IPS-15b (cell line): Measurements from ENCODE around the gene URGCP.
A peak's percentile ranks its signal among the peaks of the same experiment; 100 is the strongest.
"Not testable (repeated sequence)": the region's sequence is repeated elsewhere in the genome, so short reads cannot be mapped to it uniquely, and the experiment has no call there.

Source experiments
- H3K27me3 ChIP-seq: one replicate; pipeline ENCODE4 v1.6.1; 2013; ENCODE audit warnings: low read length; ENCODE audit not compliant: control insufficient read depth, insufficient read depth
- H3K36me3 ChIP-seq: one replicate; pipeline ENCODE4 v1.6.1; 2013; ENCODE audit warnings: low read length; ENCODE audit not compliant: control insufficient read depth, insufficient read depth
- H3K4me1 ChIP-seq: one replicate; pipeline ENCODE4 v1.6.1; 2013; ENCODE audit warnings: mild to moderate bottlenecking, low read length; ENCODE audit not compliant: control insufficient read depth, insufficient read depth
- H3K4me3 ChIP-seq: one replicate; pipeline ENCODE4 v1.5.1; 2013; ENCODE audit warnings: low read depth, low read length
- H3K9ac ChIP-seq: one replicate; pipeline ENCODE4 v1.6.1; 2013; ENCODE audit warnings: low read depth, mild to moderate bottlenecking, low read length
- H3K9me3 ChIP-seq: one replicate; pipeline ENCODE4 v1.6.1; 2013; ENCODE audit warnings: mild to moderate bottlenecking, low read length; ENCODE audit not compliant: control insufficient read depth, insufficient read depth

Gene URGCP

GRCh38 chr7:43905956-43906330 is 453 bp downstream of the URGCP start:
- Histone ChIP-seq H3K36me3 (no peaks in the 10 kb centered on the region), H3K27me3 (peaks cover 2% of the 10 kb centered on the region), H3K4me3 (peak overlapping the region; percentile 64), H3K9me3 (no peaks in the 10 kb centered on the region), H3K4me1 (peaks cover 16% of the 10 kb centered on the region), H3K9ac (no peak overlapping the region)

- peaks cover 2% of the 10 kb centered on the region for H3K27me3 ChIP-seq
- peaks cover 16% of the 10 kb centered on the region for H3K4me1 ChIP-seq
- no peaks in the 10 kb centered on the region for H3K9me3 ChIP-seq
- H3K36me3 ChIP-seq: no peaks in the 10 kb centered on the region
- peak overlapping the region; percentile 64 for H3K4me3 ChIP-seq
- H3K9ac ChIP-seq: no peak overlapping the region
These were observed 1.0 kb downstream of the URGCP start for GRCh38 chr7:43905209-43905946.

GRCh38 chr7:43904533-43905208 is 1.7 kb downstream of the URGCP start:
- no peaks in the 10 kb centered on the region for H3K9me3 ChIP-seq
- H3K27me3 ChIP-seq: peaks cover 2% of the 10 kb centered on the region
- no peaks in the 10 kb centered on the region for H3K36me3 ChIP-seq
- peaks cover 16% of the 10 kb centered on the region for H3K4me1 ChIP-seq
- H3K9ac ChIP-seq: no peak overlapping the region
- H3K4me3 ChIP-seq: peak overlapping the region; percentile 64

- H3K36me3 ChIP-seq: no peaks in the 10 kb centered on the region
- H3K4me1 ChIP-seq: peaks cover 16% of the 10 kb centered on the region
- H3K9me3 ChIP-seq: no peaks in the 10 kb centered on the region
- H3K4me3 ChIP-seq: no peak overlapping the region
- H3K9ac ChIP-seq: no peak overlapping the region
- H3K27me3 ChIP-seq: no peaks in the 10 kb centered on the region
These were observed 3.8 kb downstream of the URGCP start for GRCh38 chr7:43902542-43903054.

- H3K27me3 ChIP-seq, H3K4me1 ChIP-seq, H3K9me3 ChIP-seq, H3K36me3 ChIP-seq, H3K9ac ChIP-seq, H3K4me3 ChIP-seq: not testable (repeated sequence)
These were observed 7.8 kb downstream of the URGCP start for GRCh38 chr7:43898571-43898970.

GRCh38 chr7:43895847-43896415 is 10.5 kb downstream of the URGCP start:
- Histone ChIP-seq H3K36me3 (no peaks in the 10 kb centered on the region), H3K9ac (no peak overlapping the region), H3K27me3 (no peaks in the 10 kb centered on the region), H3K9me3 (no peaks in the 10 kb centered on the region), H3K4me1 (no peaks in the 10 kb centered on the region), H3K4me3 (no peak overlapping the region)

- Histone ChIP-seq H3K36me3 (no peaks in the 10 kb centered on the region), H3K9ac (no peak overlapping the region)
These were observed 15.1 kb downstream of the URGCP start for GRCh38 chr7:43891069-43891955.

GRCh38 chr7:43890468-43890867 is 15.9 kb downstream of the URGCP start:
- H3K9me3 ChIP-seq: no peaks in the 10 kb centered on the region
- H3K9ac ChIP-seq: no peak overlapping the region
- H3K4me1 ChIP-seq: no peaks in the 10 kb centered on the region
- no peaks in the 10 kb centered on the region for H3K27me3 ChIP-seq
- H3K4me3 ChIP-seq: no peak overlapping the region
- no peaks in the 10 kb centered on the region for H3K36me3 ChIP-seq

More at GRCh38 chr7:43891069-43891955, 15.1 kb downstream of the URGCP start:
- Histone ChIP-seq H3K9me3 (no peaks in the 10 kb centered on the region), H3K4me3 (no peak overlapping the region), H3K27me3 (no peaks in the 10 kb centered on the region), H3K4me1 (no peaks in the 10 kb centered on the region)

GRCh38 chr7:43888993-43889945 is 17.1 kb downstream of the URGCP start:
- no peak overlapping the region for H3K4me3 ChIP-seq
- no peak overlapping the region for H3K9ac ChIP-seq
- no peaks in the 10 kb centered on the region for H3K27me3 ChIP-seq
- no peaks in the 10 kb centered on the region for H3K9me3 ChIP-seq
- peaks cover 2% of the 10 kb centered on the region for H3K36me3 ChIP-seq
- H3K4me1 ChIP-seq: no peaks in the 10 kb centered on the region

GRCh38 chr7:43884617-43885016 is 21.8 kb downstream of the URGCP start:
- Histone ChIP-seq H3K36me3 (peaks cover 10% of the 10 kb centered on the region), H3K9ac (no peak overlapping the region), H3K27me3 (no peaks in the 10 kb centered on the region), H3K4me3 (no peak overlapping the region), H3K9me3 (no peaks in the 10 kb centered on the region), H3K4me1 (peaks cover 4% of the 10 kb centered on the region)
